Lung (tissue), 12 donors: ENCODE measurements around the gene EIF2D. TPM values are rescaled to one million over a fixed set of nuclear protein-coding genes. Genes with fewer than 3 reads are reported as not detected.
"Not testable (repeated sequence)": the region's sequence is repeated elsewhere in the genome, so short reads cannot be mapped to it uniquely, and the experiment has no call there.

Source experiments
- ATAC-seq: fragments of 200-7000 bp; cut with Tn5 transposase; one replicate; pipeline ENCODE4 v1.9.1; 2020; ENCODE audit warnings: moderate number of reproducible peaks; ENCODE audit not compliant: insufficient read depth, low FRiP score
- DNase-seq, 3 donors: peaks; one replicate each; pipeline ENCODE4 v3.0.0-alpha.2; 2013 to 2017
- H3K27ac ChIP-seq, 2 donors: one replicate each; pipeline ENCODE4 v1.5.1; 2013; ENCODE audit warnings: mild to moderate bottlenecking in 2 of 2, moderate library complexity in 2 of 2, control low read depth in 1 of 2, inconsistent platforms in 1 of 2, low read depth in 1 of 2, low read length in 1 of 2
- H3K27me3 ChIP-seq, 3 donors: one replicate each; pipeline ENCODE4 v1.5.1; 2013; ENCODE audit warnings: low read length in 2 of 3; ENCODE audit not compliant: control insufficient read depth in 3 of 3, insufficient read depth in 3 of 3
- H3K36me3 ChIP-seq, 4 donors: one replicate each; pipeline ENCODE4 v1.5.1; 2013; ENCODE audit warnings: low read length in 4 of 4, mild to moderate bottlenecking in 1 of 4, moderate library complexity in 1 of 4; ENCODE audit not compliant: control insufficient read depth in 4 of 4, insufficient read depth in 4 of 4
- H3K4me1 ChIP-seq, 5 donors: one replicate each; pipeline ENCODE4 v1.5.1; 2013; ENCODE audit warnings: low read length in 5 of 5, mild to moderate bottlenecking in 2 of 5, moderate library complexity in 1 of 5; ENCODE audit not compliant: control insufficient read depth in 5 of 5, insufficient read depth in 5 of 5
- H3K4me3 ChIP-seq: one replicate; pipeline ENCODE4 v1.5.1; 2013; ENCODE audit warnings: mild to moderate bottlenecking, control low read depth, moderate library complexity
- H3K9ac ChIP-seq, 2 donors: one replicate each; pipeline ENCODE4 v1.5.1; 2013; ENCODE audit warnings: low read length in 2 of 2, control low read depth in 1 of 2; ENCODE audit not compliant: insufficient read depth in 1 of 2
- H3K9me3 ChIP-seq, 4 donors: one replicate each; pipeline ENCODE4 v1.5.1; 2013; ENCODE audit warnings: low read length in 3 of 4, mild to moderate bottlenecking in 1 of 4, moderate library complexity in 1 of 4; ENCODE audit not compliant: control insufficient read depth in 4 of 4, insufficient read depth in 3 of 4
- WGBS, 2 donors: extraction: QIAGEN DNeasy Blood & Tissue Kit; methylation state at CpG; one replicate each; pipeline ENCODE4 v1.1.7; 2013; 5-methylcytosine and 5-hydroxymethylcytosine counted together
- polyA plus RNA-seq, 2 donors: library from polyadenylated mRNA; stranded (reverse); fragments of 200-250 nt; gene quantifications; one replicate each; pipeline ENCODE4 v1.2.1, GENCODE V29; 2013
- total RNA-seq, 2 donors: library from RNA; depleted of rRNA in 1 of 2; stranded (reverse); fragments of >200 nt in 1 of 2; gene quantifications; one replicate each; pipeline ENCODE4 v1.2.1, GENCODE V29; 2014 to 2021
- TF ChIP-seq, protein P1 (sequence below): IDR thresholded peaks from 2 replicates; pipeline ENCODE4 v1.5.1; 2012; ENCODE audit warnings: mild to moderate bottlenecking; ENCODE audit errors: control extremely low read depth, extremely low read depth
- donor health status: control.
- donor health status: control.
- donor health status: Bipolar disorder and iron deficiency.
- donor health status: healthy.
- donor health status: DM: yes; HTN: yes; CAD: no.

EIF2D gene
- total and polyA plus RNA-seq, 4 donors = 27.7 to 78.9 (median 43.2) TPM

DNA sequence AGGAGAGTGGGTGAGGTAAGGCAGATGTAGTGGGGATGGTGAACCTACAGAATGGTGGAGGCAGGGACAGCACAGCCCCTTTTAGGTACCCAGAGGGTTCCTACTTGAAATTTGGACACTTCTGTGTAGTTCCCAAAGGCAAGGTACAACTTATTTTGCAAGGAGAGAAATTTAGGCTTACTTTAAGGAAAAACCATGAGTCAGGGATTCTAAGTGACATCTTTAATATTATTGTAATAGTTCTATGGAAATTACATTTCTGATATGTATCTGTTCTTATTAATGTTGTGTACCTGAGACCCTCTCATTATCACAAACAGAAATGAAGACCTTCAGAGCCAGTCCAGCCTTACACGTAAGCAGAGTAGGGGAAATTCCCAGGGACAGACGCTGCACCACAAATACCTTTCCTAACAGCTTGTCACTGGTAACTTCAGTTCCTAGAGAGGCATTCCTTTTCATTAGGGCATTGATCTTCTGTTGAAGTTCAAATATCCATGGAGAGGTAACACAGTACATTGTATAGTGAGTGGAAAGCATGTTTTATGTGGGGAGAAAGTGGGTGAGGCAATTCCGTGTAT lies 30.9 kb upstream of the EIF2D start:
- 70 to 85% methylated on average over 3 of the region's 3 CpGs for WGBS, 2 donors

GRCh38 chr1:206642074-206642473 lies 29.8 kb upstream of the EIF2D start:
- H3K27ac ChIP-seq, H3K36me3 ChIP-seq, H3K27me3 ChIP-seq, H3K9ac ChIP-seq, H3K4me3 ChIP-seq, ATAC-seq, H3K4me1 ChIP-seq, H3K9me3 ChIP-seq, DNase-seq: not testable (repeated sequence)
- 55 to 71% methylated on average over 2 of the region's 2 CpGs for WGBS, 2 donors

More for the DNA sequence above, 30.9 kb upstream of the EIF2D start:
- no peaks in the 10 kb centered on the region for H3K4me1 ChIP-seq
- H3K4me3 ChIP-seq = no peak overlapping the region
- ATAC-seq = no peak
- H3K27ac ChIP-seq = no peak overlapping the region
- TF ChIP-seq, protein P1, sequence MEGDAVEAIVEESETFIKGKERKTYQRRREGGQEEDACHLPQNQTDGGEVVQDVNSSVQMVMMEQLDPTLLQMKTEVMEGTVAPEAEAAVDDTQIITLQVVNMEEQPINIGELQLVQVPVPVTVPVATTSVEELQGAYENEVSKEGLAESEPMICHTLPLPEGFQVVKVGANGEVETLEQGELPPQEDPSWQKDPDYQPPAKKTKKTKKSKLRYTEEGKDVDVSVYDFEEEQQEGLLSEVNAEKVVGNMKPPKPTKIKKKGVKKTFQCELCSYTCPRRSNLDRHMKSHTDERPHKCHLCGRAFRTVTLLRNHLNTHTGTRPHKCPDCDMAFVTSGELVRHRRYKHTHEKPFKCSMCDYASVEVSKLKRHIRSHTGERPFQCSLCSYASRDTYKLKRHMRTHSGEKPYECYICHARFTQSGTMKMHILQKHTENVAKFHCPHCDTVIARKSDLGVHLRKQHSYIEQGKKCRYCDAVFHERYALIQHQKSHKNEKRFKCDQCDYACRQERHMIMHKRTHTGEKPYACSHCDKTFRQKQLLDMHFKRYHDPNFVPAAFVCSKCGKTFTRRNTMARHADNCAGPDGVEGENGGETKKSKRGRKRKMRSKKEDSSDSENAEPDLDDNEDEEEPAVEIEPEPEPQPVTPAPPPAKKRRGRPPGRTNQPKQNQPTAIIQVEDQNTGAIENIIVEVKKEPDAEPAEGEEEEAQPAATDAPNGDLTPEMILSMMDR = no peak
- no peak for DNase-seq
- H3K9me3 ChIP-seq = no peaks in the 10 kb centered on the region
- no peaks in the 10 kb centered on the region for H3K27me3 ChIP-seq
- no peak overlapping the region for H3K9ac ChIP-seq
- peaks cover 0 to 13% (median 4%) of the 10 kb centered on the region in 4 donors for H3K36me3 ChIP-seq

DNA sequence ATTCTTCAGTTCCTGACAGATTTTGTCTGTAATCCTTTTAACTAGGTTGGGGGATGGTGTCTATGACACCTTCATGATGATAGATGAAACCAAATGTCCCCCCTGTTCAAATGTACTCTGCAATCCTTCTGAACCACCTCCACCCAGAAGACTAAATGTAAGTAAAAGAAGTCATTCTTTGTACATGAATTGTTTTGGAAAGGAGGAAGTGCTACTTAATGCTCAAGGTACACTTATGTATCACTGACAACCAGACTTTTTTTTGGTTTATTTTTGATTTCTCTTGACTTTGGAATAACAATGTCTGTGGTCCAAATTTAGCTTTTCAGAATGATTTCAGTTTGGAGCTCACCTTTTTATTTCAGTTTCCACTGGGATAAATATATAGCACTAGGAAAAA lies 25.3 kb upstream of the EIF2D start:
- H3K4me3 ChIP-seq = no peak overlapping the region
- no peak overlapping the region for H3K9ac ChIP-seq
- no peaks in the 10 kb centered on the region for H3K36me3 ChIP-seq
- H3K4me1 ChIP-seq = peaks cover 2 to 34% (median 7%) of the 10 kb centered on the region in 5 donors
- TF ChIP-seq, protein P1 = no peak
- H3K27ac ChIP-seq = no peak overlapping the region
- no peaks in the 10 kb centered on the region for H3K27me3 ChIP-seq
- no peak for DNase-seq
- no peak for ATAC-seq
- H3K9me3 ChIP-seq = no peaks in the 10 kb centered on the region

GRCh38 chr1:206636671-206637070 lies 24.4 kb upstream of the EIF2D start:
- WGBS, 2 donors = 61 to 67% methylated on average over 4 of the region's 4 CpGs
- TF ChIP-seq, protein P1 = no peak
- Histone ChIP-seq H3K36me3 (no peaks in the 10 kb centered on the region), H3K9ac (no peak overlapping the region), H3K4me3 (no peak overlapping the region), H3K9me3 (no peaks in the 10 kb centered on the region), H3K27me3 (no peaks in the 10 kb centered on the region), H3K4me1 (peaks cover 2 to 34% (median 7%) of the 10 kb centered on the region in 5 donors), H3K27ac (peak overlapping the region in 1 of 2 donors; percentile 49)
- ATAC-seq (no peak), DNase-seq (no peak)
